ENCODE results near the gene MORC2. TPM values are rescaled to one million over a fixed set of nuclear protein-coding genes. Genes with fewer than 3 reads are reported as not detected.

Gene MORC2
- polyA plus RNA-seq, 1 donor from 2014 or later = 15.1 TPM

DNA sequence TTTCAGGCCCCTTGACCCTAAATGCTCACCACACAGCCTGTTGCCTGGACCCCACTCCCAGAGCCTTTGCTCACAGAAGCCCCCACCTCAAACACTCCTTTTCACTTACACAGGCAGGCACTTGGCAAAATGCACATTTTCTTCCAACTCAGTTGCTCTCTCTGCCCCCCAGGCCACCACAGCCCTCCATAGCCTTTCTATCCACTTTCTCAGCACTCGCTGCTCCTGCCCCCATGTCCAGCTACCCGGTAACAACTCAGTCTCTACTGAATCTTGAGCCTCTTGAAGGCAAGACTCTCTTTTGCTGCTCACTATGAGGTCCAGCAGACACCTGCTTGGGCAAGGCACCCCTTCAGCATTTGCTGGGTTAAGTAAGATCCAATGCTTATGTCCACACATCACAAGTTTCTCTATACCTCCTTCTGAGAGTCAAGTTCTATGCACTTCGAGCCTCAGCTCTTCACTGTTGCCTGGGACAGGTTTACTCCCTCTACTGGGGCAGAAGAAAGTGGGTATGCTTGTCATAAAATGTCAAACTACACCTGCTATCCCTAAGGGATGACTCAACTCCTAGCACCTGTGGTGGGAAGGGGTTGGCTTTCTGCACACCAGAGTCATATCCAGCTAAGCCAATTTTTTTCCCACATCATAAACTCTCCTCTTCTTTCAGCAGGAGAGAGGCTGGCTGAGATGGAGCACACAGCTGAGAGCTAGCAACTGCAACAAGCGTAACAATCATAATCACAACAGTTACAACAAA, 36.9 kb downstream of the MORC2 start:
- no peaks in the 10 kb centered on the region for H3K9me3 ChIP-seq (ENCODE audit: low read length)
- no peak for TF ChIP-seq SMC3 (conservative IDR thresholded peaks at IDR 0.05; ENCODE audit: poor library complexity)
- TF ChIP-seq RAD21 (conservative IDR thresholded peaks at IDR 0.05) = no peak
- no peak for TF ChIP-seq MXI1 (conservative IDR thresholded peaks at IDR 0.05; ENCODE audit: poor library complexity, severe bottlenecking)
- TF ChIP-seq, protein P1, sequence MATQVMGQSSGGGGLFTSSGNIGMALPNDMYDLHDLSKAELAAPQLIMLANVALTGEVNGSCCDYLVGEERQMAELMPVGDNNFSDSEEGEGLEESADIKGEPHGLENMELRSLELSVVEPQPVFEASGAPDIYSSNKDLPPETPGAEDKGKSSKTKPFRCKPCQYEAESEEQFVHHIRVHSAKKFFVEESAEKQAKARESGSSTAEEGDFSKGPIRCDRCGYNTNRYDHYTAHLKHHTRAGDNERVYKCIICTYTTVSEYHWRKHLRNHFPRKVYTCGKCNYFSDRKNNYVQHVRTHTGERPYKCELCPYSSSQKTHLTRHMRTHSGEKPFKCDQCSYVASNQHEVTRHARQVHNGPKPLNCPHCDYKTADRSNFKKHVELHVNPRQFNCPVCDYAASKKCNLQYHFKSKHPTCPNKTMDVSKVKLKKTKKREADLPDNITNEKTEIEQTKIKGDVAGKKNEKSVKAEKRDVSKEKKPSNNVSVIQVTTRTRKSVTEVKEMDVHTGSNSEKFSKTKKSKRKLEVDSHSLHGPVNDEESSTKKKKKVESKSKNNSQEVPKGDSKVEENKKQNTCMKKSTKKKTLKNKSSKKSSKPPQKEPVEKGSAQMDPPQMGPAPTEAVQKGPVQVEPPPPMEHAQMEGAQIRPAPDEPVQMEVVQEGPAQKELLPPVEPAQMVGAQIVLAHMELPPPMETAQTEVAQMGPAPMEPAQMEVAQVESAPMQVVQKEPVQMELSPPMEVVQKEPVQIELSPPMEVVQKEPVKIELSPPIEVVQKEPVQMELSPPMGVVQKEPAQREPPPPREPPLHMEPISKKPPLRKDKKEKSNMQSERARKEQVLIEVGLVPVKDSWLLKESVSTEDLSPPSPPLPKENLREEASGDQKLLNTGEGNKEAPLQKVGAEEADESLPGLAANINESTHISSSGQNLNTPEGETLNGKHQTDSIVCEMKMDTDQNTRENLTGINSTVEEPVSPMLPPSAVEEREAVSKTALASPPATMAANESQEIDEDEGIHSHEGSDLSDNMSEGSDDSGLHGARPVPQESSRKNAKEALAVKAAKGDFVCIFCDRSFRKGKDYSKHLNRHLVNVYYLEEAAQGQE (IDR thresholded peaks at IDR 0.05; ENCODE audit: borderline replicate concordance) = no peak
- no peak for TF ChIP-seq POLR2AphosphoS5 (IDR thresholded peaks at IDR 0.05)
- TF ChIP-seq EP300 (conservative IDR thresholded peaks at IDR 0.05; ENCODE audit: poor library complexity, severe bottlenecking) = no peak
- TF ChIP-seq EZH2 (IDR thresholded peaks at IDR 0.05; ENCODE audit: borderline replicate concordance, insufficient read depth, low read length, poor library complexity, severe bottlenecking) = no peak
- TF ChIP-seq, protein P2, sequence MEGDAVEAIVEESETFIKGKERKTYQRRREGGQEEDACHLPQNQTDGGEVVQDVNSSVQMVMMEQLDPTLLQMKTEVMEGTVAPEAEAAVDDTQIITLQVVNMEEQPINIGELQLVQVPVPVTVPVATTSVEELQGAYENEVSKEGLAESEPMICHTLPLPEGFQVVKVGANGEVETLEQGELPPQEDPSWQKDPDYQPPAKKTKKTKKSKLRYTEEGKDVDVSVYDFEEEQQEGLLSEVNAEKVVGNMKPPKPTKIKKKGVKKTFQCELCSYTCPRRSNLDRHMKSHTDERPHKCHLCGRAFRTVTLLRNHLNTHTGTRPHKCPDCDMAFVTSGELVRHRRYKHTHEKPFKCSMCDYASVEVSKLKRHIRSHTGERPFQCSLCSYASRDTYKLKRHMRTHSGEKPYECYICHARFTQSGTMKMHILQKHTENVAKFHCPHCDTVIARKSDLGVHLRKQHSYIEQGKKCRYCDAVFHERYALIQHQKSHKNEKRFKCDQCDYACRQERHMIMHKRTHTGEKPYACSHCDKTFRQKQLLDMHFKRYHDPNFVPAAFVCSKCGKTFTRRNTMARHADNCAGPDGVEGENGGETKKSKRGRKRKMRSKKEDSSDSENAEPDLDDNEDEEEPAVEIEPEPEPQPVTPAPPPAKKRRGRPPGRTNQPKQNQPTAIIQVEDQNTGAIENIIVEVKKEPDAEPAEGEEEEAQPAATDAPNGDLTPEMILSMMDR (IDR thresholded peaks at IDR 0.05; ENCODE audit: poor library complexity, severe bottlenecking) = no peak
- TF ChIP-seq TAF1 (IDR thresholded peaks at IDR 0.05; ENCODE audit: low read depth) = no peak

DNA sequence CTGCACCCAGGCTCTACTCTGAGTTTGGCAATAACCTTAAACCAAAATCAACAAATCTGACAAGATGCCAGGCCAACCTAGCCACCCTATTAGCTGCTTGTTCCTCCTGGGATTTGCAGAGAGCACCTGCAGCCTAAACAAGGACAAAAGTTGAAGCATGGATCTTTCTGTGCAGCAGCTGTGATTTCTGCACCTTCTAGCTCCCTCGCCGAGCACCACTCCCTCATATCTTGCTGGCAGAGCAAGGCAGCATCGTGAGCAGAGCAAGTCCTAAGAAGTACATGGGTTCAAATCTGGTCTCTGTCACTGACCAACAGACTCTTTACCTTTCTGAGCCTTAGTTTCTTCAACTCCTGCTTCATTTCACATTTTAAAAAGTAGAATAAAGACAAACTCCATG, 38.3 kb downstream of the MORC2 start:
- no peak overlapping the region for H2AFZ ChIP-seq (ENCODE audit: low read depth, low read length)
- H3K9me2 ChIP-seq (ENCODE audit: insufficient read depth, low read length) = no peaks in the 10 kb centered on the region
- H3K36me3 ChIP-seq (ENCODE audit: insufficient read depth, low read length) = no peaks in the 10 kb centered on the region
- no peak overlapping the region for H3K4me2 ChIP-seq (ENCODE audit: low read length)
- no peaks in the 10 kb centered on the region for H3K9me3 ChIP-seq (ENCODE audit: low read length)
- TF ChIP-seq SMC3 (conservative IDR thresholded peaks at IDR 0.05; ENCODE audit: poor library complexity) (no peak), EZH2 (IDR thresholded peaks at IDR 0.05; ENCODE audit: borderline replicate concordance, insufficient read depth, low read length, poor library complexity, severe bottlenecking) (no peak), EP300 (conservative IDR thresholded peaks at IDR 0.05; ENCODE audit: poor library complexity, severe bottlenecking) (no peak), RAD21 (conservative IDR thresholded peaks at IDR 0.05) (no peak), POLR2AphosphoS5 (IDR thresholded peaks at IDR 0.05) (no peak), TAF1 (IDR thresholded peaks at IDR 0.05; ENCODE audit: low read depth) (no peak), MXI1 (conservative IDR thresholded peaks at IDR 0.05; ENCODE audit: poor library complexity, severe bottlenecking) (no peak)
- TF ChIP-seq, protein P2 (IDR thresholded peaks at IDR 0.05; ENCODE audit: poor library complexity, severe bottlenecking) = no peak
- TF ChIP-seq, protein P1 (IDR thresholded peaks at IDR 0.05; ENCODE audit: borderline replicate concordance) = no peak
- H3K9ac ChIP-seq (ENCODE audit: low read length) = no peak overlapping the region
- H3K79me2 ChIP-seq (replicated peaks; ENCODE audit: insufficient read depth, low read length) = no peaks in the 10 kb centered on the region
- H4K20me1 ChIP-seq (ENCODE audit: insufficient read depth) = no peaks in the 10 kb centered on the region
- no peaks in the 10 kb centered on the region for H3K27me3 ChIP-seq (ENCODE audit: insufficient read depth, low read depth, low read length)
- H3K4me3 ChIP-seq (ENCODE audit: low read length) = no peak overlapping the region
- no peak overlapping the region for H3K27ac ChIP-seq (ENCODE audit: low read length)
- no peaks in the 10 kb centered on the region for H3F3A ChIP-seq (ENCODE audit: insufficient read depth, low read length, poor library complexity, severe bottlenecking)

More for the DNA sequence above, 36.9 kb downstream of the MORC2 start:
- H2AFZ ChIP-seq (ENCODE audit: low read depth, low read length) = no peak overlapping the region
- no peaks in the 10 kb centered on the region for H3F3A ChIP-seq (ENCODE audit: insufficient read depth, low read length, poor library complexity, severe bottlenecking)
- H3K79me2 ChIP-seq (replicated peaks; ENCODE audit: insufficient read depth, low read length) = no peaks in the 10 kb centered on the region
- H3K27me3 ChIP-seq (ENCODE audit: insufficient read depth, low read depth, low read length) = no peaks in the 10 kb centered on the region
- H3K4me2 ChIP-seq (ENCODE audit: low read length) = no peak overlapping the region
- no peak overlapping the region for H3K27ac ChIP-seq (ENCODE audit: low read length)
- no peaks in the 10 kb centered on the region for H4K20me1 ChIP-seq (ENCODE audit: insufficient read depth)
- H3K4me3 ChIP-seq (ENCODE audit: low read length) = no peak overlapping the region
- peaks cover 4% of the 10 kb centered on the region for H3K36me3 ChIP-seq (ENCODE audit: insufficient read depth, low read length)
- H3K9ac ChIP-seq (ENCODE audit: low read length) = no peak overlapping the region
- no peaks in the 10 kb centered on the region for H3K9me2 ChIP-seq (ENCODE audit: insufficient read depth, low read length)

All from neural cell (in vitro differentiated cells).